Activated CD8-positive, alpha-beta memory T cell treated with anti-CD3 and anti-CD28 coated beads for 4 hours (primary cell): ENCODE results near the gene ASB18.
"Not testable (repeated sequence)": the region's sequence is repeated elsewhere in the genome, so short reads cannot be mapped to it uniquely, and the experiment has no call there.

ENCODE experiments used
- DNase-seq, 2 donors: peaks; one replicate each; pipeline ENCODE4 v3.0.0-alpha.2; 2020; ENCODE audit warnings: low read depth in 2 of 2

The ASB18 gene, protein sequence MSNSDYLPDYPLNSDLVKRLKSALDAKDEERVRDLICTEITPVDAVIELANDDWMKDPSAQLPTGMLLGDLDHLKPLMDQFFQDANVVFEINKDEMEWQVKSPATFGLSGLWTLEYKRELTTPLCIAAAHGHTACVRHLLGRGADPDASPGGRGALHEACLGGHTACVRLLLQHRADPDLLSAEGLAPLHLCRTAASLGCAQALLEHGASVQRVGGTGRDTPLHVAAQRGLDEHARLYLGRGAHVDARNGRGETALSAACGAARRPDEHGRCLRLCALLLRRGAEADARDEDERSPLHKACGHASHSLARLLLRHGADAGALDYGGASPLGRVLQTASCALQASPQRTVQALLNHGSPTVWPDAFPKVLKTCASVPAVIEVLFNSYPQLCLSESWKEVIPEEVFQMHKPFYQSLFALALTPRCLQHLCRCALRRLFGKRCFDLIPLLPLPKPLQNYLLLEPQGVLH

GRCh38 chr2:236264256-236264655 lies at the start of gene ASB18:
TSS of gene ASB18 (minus strand) at chr2:236264406. CDS start at chr2:236264345, 61 bp downstream.
- no peak for DNase-seq

DNA sequence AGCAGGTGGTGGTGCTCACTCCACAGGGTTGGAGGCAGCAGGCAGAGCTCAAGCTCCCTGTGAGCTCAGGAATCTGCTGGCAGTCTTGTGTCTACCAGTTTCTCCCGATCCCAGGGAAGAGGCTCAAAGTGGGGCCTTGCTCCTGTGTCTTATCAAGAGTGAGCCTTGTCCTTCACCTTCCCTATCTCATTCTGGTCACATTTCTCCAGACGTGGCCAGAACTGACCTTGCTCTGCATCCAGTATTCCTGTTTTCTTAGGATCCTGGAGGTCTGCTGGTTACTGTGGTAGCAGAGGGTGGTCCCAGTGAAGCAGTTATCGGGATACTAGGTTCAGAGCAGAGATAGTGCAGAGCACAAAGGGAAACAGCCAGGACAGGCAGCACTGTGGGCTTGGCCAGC lies 47.1 kb upstream of the ASB18 start:
- no peak for DNase-seq

GRCh38 chr2:236309669-236310029 lies 45.4 kb upstream of the ASB18 start:
- DNase-seq: no peak

GRCh38 chr2:236308855-236309668 lies 44.9 kb upstream of the ASB18 start:
- no peak for DNase-seq

DNA sequence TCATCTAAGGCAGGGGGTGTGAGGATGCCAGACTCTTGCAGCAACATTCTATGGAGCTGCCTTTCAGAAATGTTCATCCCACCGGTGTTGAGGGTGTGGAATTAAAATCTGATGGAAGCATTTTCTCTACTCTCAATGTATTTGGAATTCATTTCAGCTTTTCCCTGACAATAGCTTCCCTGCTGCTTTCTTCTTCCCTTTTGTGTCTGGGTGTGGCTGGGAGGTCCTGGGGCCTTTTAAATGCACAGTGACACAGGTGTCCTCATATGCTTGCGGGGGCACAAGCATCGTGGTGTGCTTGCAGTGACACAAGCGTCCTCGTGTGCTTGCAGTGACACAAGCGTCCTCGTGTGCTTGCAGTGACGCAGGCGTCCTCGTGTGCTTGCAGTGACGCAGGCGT lies 43.4 kb upstream of the ASB18 start:
- no peak for DNase-seq

- no peak for DNase-seq
These were observed 42.8 kb upstream of the ASB18 start for GRCh38 chr2:236306825-236307540.

- no peak for DNase-seq
These were observed 41.9 kb upstream of the ASB18 start for GRCh38 chr2:236305964-236306605.

DNA sequence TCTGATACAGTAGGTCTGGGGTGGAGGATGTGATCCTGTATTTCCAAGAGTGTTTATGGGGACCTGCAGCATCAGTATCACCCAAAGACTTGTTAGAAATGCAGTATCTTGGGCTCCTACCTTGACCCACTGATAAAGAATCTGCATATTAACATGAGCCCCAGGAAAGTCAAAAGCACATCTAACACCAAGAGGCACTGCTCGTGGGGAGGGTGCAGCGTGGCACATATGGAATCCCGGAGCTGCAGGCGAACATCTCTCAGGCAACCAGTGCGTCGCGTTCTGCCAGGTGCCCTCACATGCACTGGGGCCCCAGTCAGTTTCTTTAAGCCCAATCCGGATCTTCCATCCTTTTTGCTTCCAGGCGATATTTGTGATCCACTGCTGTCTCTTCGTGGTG lies 41.3 kb upstream of the ASB18 start:
- no peak for DNase-seq

DNA sequence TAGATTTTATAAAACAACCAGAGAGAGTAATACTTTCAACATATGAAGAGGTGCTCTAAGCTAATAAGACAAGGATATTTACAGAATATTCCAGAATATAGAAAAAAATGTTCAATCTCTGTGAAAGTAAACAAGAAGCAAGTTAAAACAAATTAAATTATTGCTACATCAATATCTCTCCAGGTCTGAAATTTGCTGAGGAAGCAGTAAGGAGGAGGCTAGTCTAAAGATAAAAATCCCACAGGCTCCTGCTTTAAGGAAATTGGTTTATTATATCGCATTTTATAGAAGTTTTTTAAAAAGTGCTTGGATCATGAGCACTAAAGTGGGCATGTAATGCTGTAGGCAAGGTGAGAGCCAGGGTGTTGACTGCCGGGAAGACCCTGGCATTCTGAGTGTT lies 39.7 kb upstream of the ASB18 start:
- no peak for DNase-seq

GRCh38 chr2:236302555-236302954 lies 38.3 kb upstream of the ASB18 start:
- no peak for DNase-seq

DNA sequence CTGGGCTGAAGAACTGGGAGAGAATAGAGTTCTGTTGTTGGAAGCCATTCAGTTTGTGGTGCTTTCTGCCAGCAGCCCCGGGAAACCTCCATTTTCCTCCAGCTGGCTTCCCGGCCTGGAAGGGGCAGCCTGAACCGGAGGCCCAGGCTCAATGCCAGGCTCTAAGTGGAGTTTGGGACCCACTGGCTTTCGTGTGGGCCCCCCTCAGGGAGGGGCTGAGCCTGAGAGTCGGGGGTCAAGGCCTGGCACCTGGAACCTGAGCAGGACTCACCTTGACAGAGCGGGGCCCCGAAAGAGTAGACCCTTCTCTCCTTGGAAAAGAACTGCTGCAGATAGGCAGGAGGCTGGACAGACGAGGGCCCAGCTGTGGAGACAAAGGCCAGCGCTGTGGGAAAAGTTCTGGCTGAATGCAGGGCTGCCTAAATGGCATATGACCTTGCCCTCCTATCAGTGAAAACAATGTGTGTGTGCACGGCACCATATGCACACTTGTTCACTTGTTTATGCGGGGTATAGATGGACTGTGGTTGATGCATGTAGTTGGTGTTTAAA lies 34.8 kb upstream of the ASB18 start:
- DNase-seq: no peak

GRCh38 chr2:236295481-236295880 lies 31.3 kb upstream of the ASB18 start:
- DNase-seq: no peak

DNA sequence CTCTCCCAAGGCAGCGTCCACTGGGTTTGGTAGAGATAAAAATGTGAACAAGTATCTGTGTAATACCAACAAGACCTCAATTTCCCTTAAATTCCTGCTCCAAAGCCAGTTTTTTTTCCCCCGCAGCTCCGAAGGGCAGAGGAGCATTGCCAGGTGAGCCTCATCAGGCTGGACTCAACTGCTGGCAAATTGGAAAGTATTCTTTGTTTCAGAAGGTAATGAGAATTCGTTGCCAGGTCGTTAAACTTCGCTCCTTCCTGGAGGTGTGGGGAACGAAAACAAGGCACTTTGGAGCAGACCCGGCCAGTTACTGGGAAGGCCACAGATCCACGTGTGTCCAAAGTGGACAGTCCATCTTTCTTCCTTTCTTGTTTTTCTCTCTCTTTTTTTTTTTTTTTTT lies 30.4 kb upstream of the ASB18 start:
- DNase-seq: no peak

- no peak for DNase-seq
These were observed 29.1 kb upstream of the ASB18 start for GRCh38 chr2:236293241-236293810.

DNA sequence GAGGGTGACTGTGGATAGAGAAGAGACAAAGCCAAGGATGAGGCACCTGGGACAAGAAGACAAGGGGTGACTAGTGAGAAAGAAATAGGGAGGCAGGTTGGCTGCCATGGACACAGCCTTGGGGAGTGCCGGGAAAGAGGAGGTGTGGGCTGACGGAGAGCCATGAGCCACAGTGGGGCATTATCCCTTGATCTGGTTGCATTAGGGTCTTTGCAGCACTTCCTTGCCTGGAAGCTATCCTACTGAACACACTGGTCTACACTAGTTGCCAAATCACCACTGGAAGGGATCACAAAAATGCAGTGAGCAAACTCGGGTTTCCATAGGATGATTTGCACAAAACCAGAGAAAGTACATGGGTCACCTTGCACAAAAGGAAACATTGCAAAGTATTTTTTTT lies 27.7 kb upstream of the ASB18 start:
- no peak for DNase-seq

GRCh38 chr2:236291476-236291875 lies 27.3 kb upstream of the ASB18 start:
- no peak for DNase-seq

DNA sequence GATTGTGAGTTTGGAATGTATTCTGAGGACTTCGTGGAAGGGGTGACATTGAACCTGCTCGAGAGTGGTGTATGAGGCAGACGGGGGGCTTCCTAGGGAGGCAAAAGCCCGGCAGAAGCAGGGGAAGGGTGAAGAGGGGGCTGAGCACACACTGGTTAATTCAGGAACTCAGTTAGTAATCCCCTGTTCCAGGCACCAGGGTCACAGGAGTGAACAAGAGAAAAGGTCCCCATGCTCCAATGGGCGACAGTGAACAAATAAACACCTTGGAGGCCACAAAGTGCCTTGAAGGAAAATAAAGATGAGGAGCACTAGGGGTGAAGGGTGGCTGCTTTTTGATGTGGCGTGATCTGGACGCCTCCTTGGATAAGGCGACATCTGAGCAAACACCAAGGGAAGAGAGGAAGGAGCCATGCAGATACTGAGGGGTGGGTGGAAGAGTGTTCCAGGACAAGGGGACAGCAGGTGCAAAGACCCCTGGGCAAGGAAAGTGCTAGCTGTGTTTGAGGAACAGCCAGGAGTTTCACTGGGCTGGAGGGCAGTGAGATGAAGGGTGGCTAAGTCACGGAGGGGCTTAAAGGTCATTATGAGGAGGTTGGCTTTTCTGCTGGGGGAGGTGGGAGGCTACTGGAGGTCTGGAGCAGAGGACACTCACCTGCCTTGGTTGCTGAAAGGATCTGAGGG lies 26.7 kb upstream of the ASB18 start:
- no peak for DNase-seq

DNA sequence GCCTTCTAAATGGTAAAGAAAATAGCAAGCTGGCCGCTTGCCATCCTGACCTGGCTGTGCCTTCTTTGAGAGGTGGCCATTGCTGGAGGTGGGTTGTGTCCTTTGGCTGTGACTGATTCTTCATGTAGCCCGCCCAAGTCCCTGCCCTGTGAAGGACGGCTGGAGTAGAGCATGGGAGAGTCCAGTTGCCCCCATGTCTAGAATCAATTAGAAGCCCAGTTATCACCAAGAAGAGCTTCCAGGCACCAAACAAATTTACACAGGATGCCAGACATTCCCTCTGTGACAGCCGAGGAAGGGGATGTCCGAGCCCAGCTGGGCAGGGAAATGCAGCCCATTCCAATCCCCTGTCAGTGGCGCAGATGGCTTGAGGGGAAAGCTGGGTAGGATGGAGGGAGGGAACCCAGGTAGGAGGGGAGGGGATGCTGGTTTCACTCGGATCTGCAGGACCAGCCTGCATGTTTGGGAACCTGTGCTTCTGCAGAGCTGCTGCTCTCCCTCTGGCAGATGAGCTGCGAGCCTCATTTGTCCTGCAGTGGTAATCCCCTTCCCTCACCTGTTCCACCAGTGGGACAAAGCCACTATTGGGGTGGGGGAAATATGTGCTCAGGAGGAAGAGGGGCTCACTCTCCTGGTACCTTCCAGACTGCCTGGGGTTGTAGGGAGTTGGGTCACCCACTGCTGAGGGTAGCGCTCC lies 25.7 kb upstream of the ASB18 start:
- no peak for DNase-seq

GRCh38 chr2:236288373-236288772 lies 24.2 kb upstream of the ASB18 start:
- not testable (repeated sequence) for DNase-seq

- DNase-seq: no peak
These were observed 23.4 kb upstream of the ASB18 start for GRCh38 chr2:236287656-236288055.
